HCT116 (cell line): ENCODE data around the gene CCDC71.

Experiments used
- CEBPB ChIP-seq: IDR thresholded peaks from 2 replicates; pipeline ENCODE4 v1.6.1; 2012; ENCODE audit warnings: low read depth
- EZH2 ChIP-seq: fragments of 200-600 bp; sonication (generic); IDR thresholded peaks from 2 replicates; pipeline ENCODE4 v1.6.1; 2017; ENCODE audit warnings: antibody characterized with exemption, mixed run types
- EZH2phosphoT487 ChIP-seq: fragments of 200-600 bp; IDR thresholded peaks from 2 replicates; pipeline ENCODE4 v1.6.1; 2018; ENCODE audit warnings: antibody characterized with exemption, borderline replicate concordance
- FOSL1 ChIP-seq: IDR thresholded peaks from 2 replicates; pipeline ENCODE4 v1.6.1; 2012; ENCODE audit warnings: low read depth
- JUND ChIP-seq: IDR thresholded peaks from 2 replicates; pipeline ENCODE4 v1.6.1; 2012
- POLR2A ChIP-seq: IDR thresholded peaks from 2 replicates; pipeline ENCODE4 v1.7.0; 2011; ENCODE audit warnings: borderline replicate concordance; ENCODE audit not compliant: insufficient read depth, insufficient read length; ENCODE audit errors: extremely low read depth
- POLR2AphosphoS5 ChIP-seq: IDR thresholded peaks from 2 replicates; pipeline ENCODE4 v1.6.1; 2011; ENCODE audit warnings: mild to moderate bottlenecking, low read depth, low read length, moderate library complexity
- RAD21 ChIP-seq: IDR thresholded peaks from 2 replicates; pipeline ENCODE4 v1.6.1; 2012; ENCODE audit warnings: low read depth, mild to moderate bottlenecking
- SIN3A ChIP-seq: IDR thresholded peaks from 2 replicates; pipeline ENCODE4 v1.6.1; 2012; ENCODE audit warnings: low read depth
- SRF ChIP-seq: IDR thresholded peaks from 2 replicates; pipeline ENCODE4 v1.6.1; 2012; ENCODE audit warnings: low read depth
- YY1 ChIP-seq: IDR thresholded peaks from 2 replicates; pipeline ENCODE4 v1.6.1; 2011; ENCODE audit warnings: low read length, low read depth, moderate library complexity, mild to moderate bottlenecking; ENCODE audit not compliant: insufficient replicate concordance; ENCODE audit errors: extremely low read depth
- TF ChIP-seq, protein P1 (sequence below), 3 experiments: fragments of 200-600 bp in 1 of 3; sonication (generic) in 1 of 3; IDR thresholded peaks in 2 of 3; conservative IDR thresholded peaks in 1 of 3; 2 replicates each; pipeline ENCODE4 v1.5.1; 2012 to 2017; ENCODE audit warnings: low read depth in 2 of 3, low read length in 2 of 3, antibody characterized with exemption in 1 of 3, borderline replicate concordance in 1 of 3, control low read depth in 1 of 3, mild to moderate bottlenecking in 1 of 3, mixed read lengths in 1 of 3, mixed run types in 1 of 3, moderate library complexity in 1 of 3; ENCODE audit not compliant: insufficient read depth in 1 of 3
- TF ChIP-seq, protein P2 (sequence below): IDR thresholded peaks from 2 replicates; pipeline ENCODE4 v1.6.1; 2012; ENCODE audit warnings: low read depth
- TF ChIP-seq, protein P3 (sequence below): IDR thresholded peaks from 2 replicates; pipeline ENCODE4 v1.6.1; 2012

DNA sequence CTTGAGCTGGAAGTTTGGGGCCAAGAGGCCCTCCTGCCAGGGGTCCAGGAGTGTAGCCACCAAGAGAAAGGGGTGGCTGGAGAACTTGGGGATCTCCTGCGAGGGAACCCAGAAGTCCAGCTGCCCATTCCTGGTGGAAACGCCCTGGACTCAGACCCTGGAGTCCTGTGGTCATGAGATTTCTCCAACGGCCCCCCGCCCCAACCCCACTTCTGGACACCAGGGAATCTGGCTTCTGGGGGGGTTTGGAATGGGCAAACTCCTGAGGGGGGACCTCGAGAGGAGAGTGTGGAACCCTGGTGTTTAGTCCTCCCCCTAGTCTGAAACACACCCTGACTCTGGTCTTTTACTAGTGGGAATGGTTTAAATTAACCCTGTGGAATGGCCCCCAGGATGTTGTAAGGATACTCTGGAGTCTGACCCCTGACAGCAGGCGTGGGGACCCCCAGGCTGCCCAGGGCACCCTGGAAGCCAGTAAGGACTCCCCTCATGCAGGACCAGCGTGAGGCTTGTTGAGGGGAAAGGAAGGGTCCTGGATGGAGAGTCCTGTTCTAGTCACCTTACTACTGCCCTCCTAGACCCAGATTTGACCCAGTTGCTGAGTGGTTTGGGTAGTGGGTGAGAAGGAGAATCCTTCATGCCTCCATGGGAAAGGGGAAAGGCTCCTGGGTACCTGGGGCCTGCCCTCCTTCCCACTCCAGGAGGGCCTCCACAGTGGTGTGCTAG, 5.8 kb upstream of the CCDC71 start:
- TF ChIP-seq RAD21 (no peak), YY1 (no peak), POLR2A (no peak), SRF (no peak), CEBPB (no peak), POLR2AphosphoS5 (no peak), JUND (no peak), EZH2 (no peak), FOSL1 (no peak), EZH2phosphoT487 (no peak), SIN3A (no peak)
- TF ChIP-seq, protein P1, sequence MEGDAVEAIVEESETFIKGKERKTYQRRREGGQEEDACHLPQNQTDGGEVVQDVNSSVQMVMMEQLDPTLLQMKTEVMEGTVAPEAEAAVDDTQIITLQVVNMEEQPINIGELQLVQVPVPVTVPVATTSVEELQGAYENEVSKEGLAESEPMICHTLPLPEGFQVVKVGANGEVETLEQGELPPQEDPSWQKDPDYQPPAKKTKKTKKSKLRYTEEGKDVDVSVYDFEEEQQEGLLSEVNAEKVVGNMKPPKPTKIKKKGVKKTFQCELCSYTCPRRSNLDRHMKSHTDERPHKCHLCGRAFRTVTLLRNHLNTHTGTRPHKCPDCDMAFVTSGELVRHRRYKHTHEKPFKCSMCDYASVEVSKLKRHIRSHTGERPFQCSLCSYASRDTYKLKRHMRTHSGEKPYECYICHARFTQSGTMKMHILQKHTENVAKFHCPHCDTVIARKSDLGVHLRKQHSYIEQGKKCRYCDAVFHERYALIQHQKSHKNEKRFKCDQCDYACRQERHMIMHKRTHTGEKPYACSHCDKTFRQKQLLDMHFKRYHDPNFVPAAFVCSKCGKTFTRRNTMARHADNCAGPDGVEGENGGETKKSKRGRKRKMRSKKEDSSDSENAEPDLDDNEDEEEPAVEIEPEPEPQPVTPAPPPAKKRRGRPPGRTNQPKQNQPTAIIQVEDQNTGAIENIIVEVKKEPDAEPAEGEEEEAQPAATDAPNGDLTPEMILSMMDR (IDR thresholded peaks at IDR 0.05 in 2 of 3, conservative IDR thresholded peaks at IDR 0.05 in 1 of 3; ENCODE audit: borderline replicate concordance in 1 of 3, insufficient read depth in 1 of 3, low read depth in 2 of 3, low read length in 2 of 3), result no peak
- TF ChIP-seq, protein P2, sequence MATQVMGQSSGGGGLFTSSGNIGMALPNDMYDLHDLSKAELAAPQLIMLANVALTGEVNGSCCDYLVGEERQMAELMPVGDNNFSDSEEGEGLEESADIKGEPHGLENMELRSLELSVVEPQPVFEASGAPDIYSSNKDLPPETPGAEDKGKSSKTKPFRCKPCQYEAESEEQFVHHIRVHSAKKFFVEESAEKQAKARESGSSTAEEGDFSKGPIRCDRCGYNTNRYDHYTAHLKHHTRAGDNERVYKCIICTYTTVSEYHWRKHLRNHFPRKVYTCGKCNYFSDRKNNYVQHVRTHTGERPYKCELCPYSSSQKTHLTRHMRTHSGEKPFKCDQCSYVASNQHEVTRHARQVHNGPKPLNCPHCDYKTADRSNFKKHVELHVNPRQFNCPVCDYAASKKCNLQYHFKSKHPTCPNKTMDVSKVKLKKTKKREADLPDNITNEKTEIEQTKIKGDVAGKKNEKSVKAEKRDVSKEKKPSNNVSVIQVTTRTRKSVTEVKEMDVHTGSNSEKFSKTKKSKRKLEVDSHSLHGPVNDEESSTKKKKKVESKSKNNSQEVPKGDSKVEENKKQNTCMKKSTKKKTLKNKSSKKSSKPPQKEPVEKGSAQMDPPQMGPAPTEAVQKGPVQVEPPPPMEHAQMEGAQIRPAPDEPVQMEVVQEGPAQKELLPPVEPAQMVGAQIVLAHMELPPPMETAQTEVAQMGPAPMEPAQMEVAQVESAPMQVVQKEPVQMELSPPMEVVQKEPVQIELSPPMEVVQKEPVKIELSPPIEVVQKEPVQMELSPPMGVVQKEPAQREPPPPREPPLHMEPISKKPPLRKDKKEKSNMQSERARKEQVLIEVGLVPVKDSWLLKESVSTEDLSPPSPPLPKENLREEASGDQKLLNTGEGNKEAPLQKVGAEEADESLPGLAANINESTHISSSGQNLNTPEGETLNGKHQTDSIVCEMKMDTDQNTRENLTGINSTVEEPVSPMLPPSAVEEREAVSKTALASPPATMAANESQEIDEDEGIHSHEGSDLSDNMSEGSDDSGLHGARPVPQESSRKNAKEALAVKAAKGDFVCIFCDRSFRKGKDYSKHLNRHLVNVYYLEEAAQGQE, result no peak
- TF ChIP-seq, protein P3, sequence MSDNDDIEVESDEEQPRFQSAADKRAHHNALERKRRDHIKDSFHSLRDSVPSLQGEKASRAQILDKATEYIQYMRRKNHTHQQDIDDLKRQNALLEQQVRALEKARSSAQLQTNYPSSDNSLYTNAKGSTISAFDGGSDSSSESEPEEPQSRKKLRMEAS, result no peak
